ENCODE data around the gene ARL14. TPM values are rescaled to one million over a fixed set of nuclear protein-coding genes. Genes with fewer than 3 reads are reported as not detected.

The ARL14 gene
- total and polyA plus RNA-seq, 2 donors (not counting 1 experiment from before 2014, with no cell fraction given) = not detected

DNA sequence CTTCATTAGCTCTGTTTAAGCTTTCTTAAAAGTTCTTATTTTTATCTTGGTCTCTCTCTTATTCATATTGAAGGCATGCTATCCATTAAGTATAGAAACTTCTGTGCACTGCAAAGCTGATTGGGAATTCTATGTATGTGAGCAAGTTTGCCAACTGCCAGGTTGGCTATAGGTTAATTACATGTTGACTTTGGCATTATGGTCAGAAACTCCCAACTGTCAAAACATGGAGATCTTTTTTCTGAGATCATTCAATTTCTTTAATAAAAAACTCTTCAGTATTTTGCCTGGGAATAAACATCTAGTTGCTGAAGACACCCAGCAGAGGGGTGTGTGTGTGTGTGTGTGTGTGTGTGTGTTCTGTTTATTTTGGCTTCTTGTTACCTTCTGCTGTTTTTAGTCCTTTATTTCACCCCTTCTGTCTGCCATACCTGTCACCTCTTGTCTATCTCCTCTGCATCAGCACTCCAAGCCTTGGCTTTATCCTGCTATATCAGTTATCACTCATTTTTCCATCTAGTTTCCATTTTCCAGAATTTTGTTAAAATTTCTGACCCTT lies 1.3 kb upstream of the ARL14 start:
- Histone ChIP-seq H3K9ac (ENCODE audit: insufficient read depth, low read length) (no peak overlapping the region), H4K20me1 (ENCODE audit: control insufficient read depth, extremely low read depth, insufficient read depth, low read length) (no peaks in the 10 kb centered on the region), H3K4me3 (replicated peaks in 1 of 4; ENCODE audit: control extremely low read depth in 1 of 4, insufficient read depth in 1 of 4, low read depth in 3 of 4, low read length in 4 of 4) (no peak overlapping the region), H3K79me2 (ENCODE audit: control insufficient read depth, insufficient read depth, low read length) (no peaks in the 10 kb centered on the region), H3K36me3 (ENCODE audit: control insufficient read depth, insufficient read depth, low read length) (no peaks in the 10 kb centered on the region), H3K4me2 (ENCODE audit: extremely low read depth, insufficient read depth, low read length) (no peak overlapping the region), H3K27ac (ENCODE audit: insufficient read depth, low read length) (no peak overlapping the region), H2AFZ (ENCODE audit: low read length) (no peak overlapping the region), H3K4me1 (ENCODE audit: control insufficient read depth, extremely low read depth, insufficient read depth, low read length) (peaks cover 6% of the 10 kb centered on the region), H3K9me3 (ENCODE audit: control insufficient read depth, insufficient read depth, low read depth, low read length) (no peaks in the 10 kb centered on the region), H3K27me3 (ENCODE audit: control insufficient read depth, insufficient read depth, low read length) (no peaks in the 10 kb centered on the region)
- TF ChIP-seq EZH2 (IDR thresholded peaks at IDR 0.05; ENCODE audit: low read length, missing control alignments) = no peak
- TF ChIP-seq, protein P1, sequence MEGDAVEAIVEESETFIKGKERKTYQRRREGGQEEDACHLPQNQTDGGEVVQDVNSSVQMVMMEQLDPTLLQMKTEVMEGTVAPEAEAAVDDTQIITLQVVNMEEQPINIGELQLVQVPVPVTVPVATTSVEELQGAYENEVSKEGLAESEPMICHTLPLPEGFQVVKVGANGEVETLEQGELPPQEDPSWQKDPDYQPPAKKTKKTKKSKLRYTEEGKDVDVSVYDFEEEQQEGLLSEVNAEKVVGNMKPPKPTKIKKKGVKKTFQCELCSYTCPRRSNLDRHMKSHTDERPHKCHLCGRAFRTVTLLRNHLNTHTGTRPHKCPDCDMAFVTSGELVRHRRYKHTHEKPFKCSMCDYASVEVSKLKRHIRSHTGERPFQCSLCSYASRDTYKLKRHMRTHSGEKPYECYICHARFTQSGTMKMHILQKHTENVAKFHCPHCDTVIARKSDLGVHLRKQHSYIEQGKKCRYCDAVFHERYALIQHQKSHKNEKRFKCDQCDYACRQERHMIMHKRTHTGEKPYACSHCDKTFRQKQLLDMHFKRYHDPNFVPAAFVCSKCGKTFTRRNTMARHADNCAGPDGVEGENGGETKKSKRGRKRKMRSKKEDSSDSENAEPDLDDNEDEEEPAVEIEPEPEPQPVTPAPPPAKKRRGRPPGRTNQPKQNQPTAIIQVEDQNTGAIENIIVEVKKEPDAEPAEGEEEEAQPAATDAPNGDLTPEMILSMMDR (conservative IDR thresholded peaks at IDR 0.05 in 1 of 2, IDR thresholded peaks at IDR 0.05 in 1 of 2; ENCODE audit: low read depth in 1 of 2, low read length in 2 of 2) = no peak
- DNase-seq (ENCODE audit: low read depth in 2 of 2) = no peak

DNA sequence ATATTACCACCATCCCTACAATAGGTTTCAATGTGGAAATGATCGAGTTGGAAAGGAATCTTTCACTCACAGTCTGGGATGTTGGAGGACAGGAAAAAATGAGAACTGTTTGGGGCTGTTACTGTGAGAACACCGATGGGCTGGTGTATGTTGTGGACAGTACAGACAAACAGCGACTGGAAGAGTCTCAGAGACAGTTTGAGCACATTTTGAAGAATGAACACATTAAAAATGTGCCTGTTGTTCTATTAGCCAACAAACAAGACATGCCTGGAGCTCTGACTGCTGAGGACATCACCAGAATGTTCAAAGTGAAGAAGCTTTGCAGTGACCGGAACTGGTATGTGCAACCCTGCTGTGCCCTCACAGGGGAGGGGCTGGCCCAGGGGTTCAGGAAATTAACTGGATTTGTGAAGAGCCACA lies 510 bp downstream of the ARL14 start:
- no peak for TF ChIP-seq EZH2 (IDR thresholded peaks at IDR 0.05; ENCODE audit: low read length, missing control alignments)
- TF ChIP-seq, protein P1 (conservative IDR thresholded peaks at IDR 0.05 in 1 of 2, IDR thresholded peaks at IDR 0.05 in 1 of 2; ENCODE audit: low read depth in 1 of 2, low read length in 2 of 2) = no peak
- no peaks in the 10 kb centered on the region for H3K9me3 ChIP-seq (ENCODE audit: control insufficient read depth, insufficient read depth, low read depth, low read length)
- H4K20me1 ChIP-seq (ENCODE audit: control insufficient read depth, extremely low read depth, insufficient read depth, low read length) = no peaks in the 10 kb centered on the region
- H3K27ac ChIP-seq (ENCODE audit: insufficient read depth, low read length) = no peak overlapping the region
- no peaks in the 10 kb centered on the region for H3K36me3 ChIP-seq (ENCODE audit: control insufficient read depth, insufficient read depth, low read length)
- peaks cover 6% of the 10 kb centered on the region for H3K4me1 ChIP-seq (ENCODE audit: control insufficient read depth, extremely low read depth, insufficient read depth, low read length)
- H3K4me2 ChIP-seq (ENCODE audit: extremely low read depth, insufficient read depth, low read length) = peak overlapping the region; percentile 45
- H3K79me2 ChIP-seq (ENCODE audit: control insufficient read depth, insufficient read depth, low read length) = no peaks in the 10 kb centered on the region
- no peaks in the 10 kb centered on the region for H3K27me3 ChIP-seq (ENCODE audit: control insufficient read depth, insufficient read depth, low read length)
- H2AFZ ChIP-seq (ENCODE audit: low read length) = peak overlapping the region; percentile 68
- H3K4me3 ChIP-seq (replicated peaks in 1 of 4; ENCODE audit: control extremely low read depth in 1 of 4, insufficient read depth in 1 of 4, low read depth in 3 of 4, low read length in 4 of 4) = no peak overlapping the region
- peak in 1 of 2 donors; percentile 59 for DNase-seq (ENCODE audit: low read depth in 2 of 2)
- H3K9ac ChIP-seq (ENCODE audit: insufficient read depth, low read length) = no peak overlapping the region

DNA sequence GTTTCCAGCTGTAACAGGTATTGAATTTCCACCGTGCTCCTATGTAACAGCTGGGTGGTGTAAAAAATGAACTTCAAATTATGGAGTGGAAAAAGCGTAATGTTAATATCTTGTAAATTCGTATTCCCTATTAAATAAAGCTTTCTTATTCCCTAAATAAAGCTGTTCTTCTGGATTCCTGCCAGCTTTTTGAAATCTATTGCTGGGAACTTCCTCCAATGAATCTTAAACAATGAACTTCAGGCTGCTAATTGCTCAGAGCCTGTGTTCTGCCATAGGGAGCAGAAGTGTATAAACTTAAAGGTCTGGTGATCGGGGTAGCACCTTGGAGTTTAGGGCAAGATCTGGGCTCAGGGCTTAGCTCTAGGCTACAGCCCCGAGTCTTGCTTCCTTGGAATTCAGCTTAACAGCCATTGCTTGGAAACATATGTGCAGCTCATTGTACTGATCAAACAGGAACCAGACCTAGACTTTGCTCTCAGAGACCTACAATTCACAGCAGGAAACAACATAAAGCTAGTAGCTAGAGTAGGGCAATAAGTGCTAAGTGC lies 1.4 kb downstream of the ARL14 start:
- Histone ChIP-seq H3K4me3 (replicated peaks in 1 of 4; ENCODE audit: control extremely low read depth in 1 of 4, insufficient read depth in 1 of 4, low read depth in 3 of 4, low read length in 4 of 4) (no peak overlapping the region), H4K20me1 (ENCODE audit: control insufficient read depth, extremely low read depth, insufficient read depth, low read length) (no peaks in the 10 kb centered on the region), H3K27me3 (ENCODE audit: control insufficient read depth, insufficient read depth, low read length) (no peaks in the 10 kb centered on the region), H2AFZ (ENCODE audit: low read length) (no peak overlapping the region), H3K27ac (ENCODE audit: insufficient read depth, low read length) (no peak overlapping the region), H3K4me2 (ENCODE audit: extremely low read depth, insufficient read depth, low read length) (no peak overlapping the region), H3K9me3 (ENCODE audit: control insufficient read depth, insufficient read depth, low read depth, low read length) (no peaks in the 10 kb centered on the region), H3K79me2 (ENCODE audit: control insufficient read depth, insufficient read depth, low read length) (no peaks in the 10 kb centered on the region), H3K36me3 (ENCODE audit: control insufficient read depth, insufficient read depth, low read length) (no peaks in the 10 kb centered on the region), H3K4me1 (ENCODE audit: control insufficient read depth, extremely low read depth, insufficient read depth, low read length) (peaks cover 6% of the 10 kb centered on the region), H3K9ac (ENCODE audit: insufficient read depth, low read length) (no peak overlapping the region)
- TF ChIP-seq, protein P1 (conservative IDR thresholded peaks at IDR 0.05 in 1 of 2, IDR thresholded peaks at IDR 0.05 in 1 of 2; ENCODE audit: low read depth in 1 of 2, low read length in 2 of 2) = no peak
- TF ChIP-seq EZH2 (IDR thresholded peaks at IDR 0.05; ENCODE audit: low read length, missing control alignments) = no peak
- peak in 1 of 2 donors; percentile 38 for DNase-seq (ENCODE audit: low read depth in 2 of 2)
